DOHH2 (cell line): ENCODE results near the gene KRT8.

Experiments
- H3F3A ChIP-seq: fragments of 200-600 bp; sonication (generic), shearing (Covaris generic); 2 replicates; pipeline ENCODE4 v1.6.0; 2016; ENCODE audit warnings: antibody characterized with exemption, mild to moderate bottlenecking; ENCODE audit not compliant: control insufficient read depth, insufficient read depth
- H3K27ac ChIP-seq: fragments of 200-600 bp; sonication (generic); 2 replicates; pipeline ENCODE4 v1.5.1; 2014; ENCODE audit warnings: low read depth, mild to moderate bottlenecking, low read length, moderate library complexity
- H3K27me3 ChIP-seq: fragments of 200-600 bp; sonication (generic); 2 replicates; pipeline ENCODE4 v1.6.1; 2014; ENCODE audit warnings: mild to moderate bottlenecking, low read length, mixed read lengths; ENCODE audit not compliant: control insufficient read depth
- H3K36me3 ChIP-seq: fragments of 200-600 bp; sonication (generic); 2 replicates; pipeline ENCODE4 v1.6.1; 2014; ENCODE audit warnings: mild to moderate bottlenecking, low read length, moderate library complexity, mixed read lengths; ENCODE audit not compliant: control insufficient read depth
- H3K4me1 ChIP-seq: fragments of 200-600 bp; sonication (generic); 2 replicates; pipeline ENCODE4 v1.6.1; 2014; ENCODE audit warnings: mild to moderate bottlenecking, low read length, mixed read lengths; ENCODE audit not compliant: control insufficient read depth
- H3K4me2 ChIP-seq: fragments of 200-600 bp; sonication (generic); 2 replicates; pipeline ENCODE4 v1.6.0; 2014; ENCODE audit warnings: mild to moderate bottlenecking, low read length, moderate library complexity
- H3K4me3 ChIP-seq: fragments of 200-600 bp; sonication (generic); 2 replicates; pipeline ENCODE4 v1.5.1; 2014; ENCODE audit warnings: mild to moderate bottlenecking, low read length, mixed read lengths
- H3K79me2 ChIP-seq: fragments of 200-600 bp; sonication (generic); 2 replicates; pipeline ENCODE4 v1.6.1; 2014; ENCODE audit warnings: mild to moderate bottlenecking, low read length, mixed read lengths; ENCODE audit not compliant: control insufficient read depth
- H3K9me2 ChIP-seq: fragments of 200-600 bp; sonication (generic); replicated peaks from 2 replicates; pipeline ENCODE4 v1.6.1; 2014; ENCODE audit warnings: mild to moderate bottlenecking, low read length, mixed read lengths; ENCODE audit not compliant: control insufficient read depth
- H3K9me3 ChIP-seq: fragments of 200-600 bp; sonication (generic); 2 replicates; pipeline ENCODE4 v1.6.1; 2014; ENCODE audit warnings: antibody characterized with exemption, low read length, mixed read lengths; ENCODE audit not compliant: control insufficient read depth, insufficient read depth
- H4K20me1 ChIP-seq: fragments of 200-600 bp; sonication (generic); 2 replicates; pipeline ENCODE4 v1.6.0; 2014; ENCODE audit warnings: low read depth, mild to moderate bottlenecking, antibody characterized with exemption, low read length, moderate library complexity; ENCODE audit not compliant: control insufficient read depth, insufficient read depth
- CTCF ChIP-seq: fragments of 200-600 bp; sonication (generic); IDR thresholded peaks from one replicate; pipeline ENCODE4 v1.5.1; 2014; ENCODE audit warnings: antibody characterized with exemption, mild to moderate bottlenecking, low read depth, low read length; ENCODE audit not compliant: poor library complexity, severe bottlenecking
- EZH2phosphoT487 ChIP-seq: fragments of 200-600 bp; sonication (generic); IDR thresholded peaks from 2 replicates; pipeline ENCODE4 v1.6.1; 2017; ENCODE audit warnings: borderline replicate concordance, mild to moderate bottlenecking, antibody characterized with exemption, low read length, moderate library complexity, mixed read lengths

Gene KRT8

DNA sequence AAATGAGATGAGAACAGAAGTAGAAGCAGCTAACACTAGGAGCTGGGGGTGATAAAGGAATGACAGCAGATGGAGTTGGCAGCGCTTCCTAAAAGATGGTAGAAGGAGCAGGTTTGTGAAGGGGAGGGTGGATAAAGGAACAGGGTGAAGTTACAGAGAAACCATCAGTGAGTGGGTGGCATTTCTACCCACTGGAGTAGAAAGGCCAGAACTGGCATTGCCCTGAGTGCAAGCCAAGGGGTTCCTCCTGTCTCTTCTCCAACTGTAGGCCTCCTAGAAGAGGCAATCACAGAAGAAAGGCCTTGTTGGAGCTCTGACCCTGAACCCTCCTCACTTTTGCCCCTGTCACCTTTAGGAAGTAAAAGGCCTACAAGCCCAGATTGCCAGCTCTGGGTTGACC lies 46.2 kb upstream of the KRT8 start:
- Histone ChIP-seq H3K36me3 (no peaks in the 10 kb centered on the region), H3K4me3 (no peak overlapping the region), H4K20me1 (no peaks in the 10 kb centered on the region), H3K9me2 (no peaks in the 10 kb centered on the region), H3K27ac (no peak overlapping the region), H3K27me3 (peaks cover 10% of the 10 kb centered on the region), H3K79me2 (no peaks in the 10 kb centered on the region; the same call in 1 of the 2 replicates), H3K4me2 (no peak overlapping the region), H3K9me3 (no peaks in the 10 kb centered on the region), H3K4me1 (peaks cover 4% of the 10 kb centered on the region), H3F3A (no peaks in the 10 kb centered on the region)
- TF ChIP-seq CTCF (no peak), EZH2phosphoT487 (no peak)

GRCh38 chr12:52950553-52950952 lies 45.7 kb upstream of the KRT8 start:
- Histone ChIP-seq H3K9me3 (no peaks in the 10 kb centered on the region), H3K79me2 (no peaks in the 10 kb centered on the region; the same call in 1 of the 2 replicates), H3K4me2 (no peak overlapping the region), H3K27me3 (peaks cover 13% of the 10 kb centered on the region), H3K4me3 (no peak overlapping the region), H3K4me1 (peaks cover 4% of the 10 kb centered on the region), H3K9me2 (no peaks in the 10 kb centered on the region), H3K36me3 (no peaks in the 10 kb centered on the region), H3K27ac (no peak overlapping the region), H3F3A (no peaks in the 10 kb centered on the region), H4K20me1 (no peaks in the 10 kb centered on the region)
- TF ChIP-seq CTCF (no peak), EZH2phosphoT487 (no peak)

DNA sequence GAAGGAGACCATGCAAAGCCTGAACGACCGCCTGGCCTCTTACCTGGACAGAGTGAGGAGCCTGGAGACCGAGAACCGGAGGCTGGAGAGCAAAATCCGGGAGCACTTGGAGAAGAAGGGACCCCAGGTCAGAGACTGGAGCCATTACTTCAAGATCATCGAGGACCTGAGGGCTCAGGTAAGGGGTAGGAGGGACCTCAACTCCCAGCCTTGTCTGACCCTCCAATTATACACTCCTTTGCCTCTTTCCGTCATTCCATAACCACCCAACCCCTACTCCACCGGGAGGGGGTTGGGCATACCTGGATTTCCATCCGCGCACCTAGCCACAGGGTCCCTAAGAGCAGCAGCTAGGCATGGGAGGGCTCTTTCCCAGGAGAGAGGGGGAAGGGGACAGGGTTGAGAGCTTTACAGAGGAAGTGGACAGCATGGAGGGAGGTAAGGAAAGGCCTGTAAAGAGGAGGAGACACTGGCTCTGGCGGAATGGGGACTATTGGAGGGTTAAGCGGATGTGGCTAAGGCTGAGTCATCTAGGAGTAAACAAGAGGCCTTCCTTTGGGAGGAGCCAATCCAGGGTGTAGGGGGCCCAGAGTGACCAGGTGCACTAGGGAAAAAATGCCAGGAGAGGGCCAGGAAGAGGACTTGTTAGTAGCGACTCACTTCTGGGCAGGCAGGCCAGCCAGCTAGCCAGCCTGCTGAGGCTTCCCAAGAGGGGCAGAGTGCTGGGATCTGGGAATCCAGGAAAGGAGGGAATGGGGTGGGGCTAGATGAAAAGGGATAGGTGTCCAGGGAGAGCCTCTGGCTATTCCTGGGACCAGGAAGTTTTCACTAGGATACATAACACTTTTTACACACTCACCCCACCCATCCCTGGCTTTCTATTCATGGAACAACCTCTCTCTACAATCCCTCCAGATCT lies 44.8 kb upstream of the KRT8 start:
- peaks cover 20% of the 10 kb centered on the region for H3K27me3 ChIP-seq
- H3K27ac ChIP-seq: no peak overlapping the region
- no peaks in the 10 kb centered on the region for H3K9me2 ChIP-seq
- no peaks in the 10 kb centered on the region for H3F3A ChIP-seq
- TF ChIP-seq CTCF (no peak), EZH2phosphoT487 (no peak)
- peaks cover 4% of the 10 kb centered on the region for H3K4me1 ChIP-seq
- H4K20me1 ChIP-seq: no peaks in the 10 kb centered on the region
- no peak overlapping the region for H3K4me2 ChIP-seq
- no peaks in the 10 kb centered on the region; the same call in 1 of the 2 replicates for H3K79me2 ChIP-seq
- H3K36me3 ChIP-seq: no peaks in the 10 kb centered on the region
- H3K9me3 ChIP-seq: no peaks in the 10 kb centered on the region
- no peak overlapping the region for H3K4me3 ChIP-seq
